ENCODE measurements around the gene EVC. TPM values are rescaled to one million over a fixed set of nuclear protein-coding genes. Genes with fewer than 3 reads are reported as not detected.

EVC gene
- total RNA-seq, 1 experiment from 2014 or later = not detected

DNA sequence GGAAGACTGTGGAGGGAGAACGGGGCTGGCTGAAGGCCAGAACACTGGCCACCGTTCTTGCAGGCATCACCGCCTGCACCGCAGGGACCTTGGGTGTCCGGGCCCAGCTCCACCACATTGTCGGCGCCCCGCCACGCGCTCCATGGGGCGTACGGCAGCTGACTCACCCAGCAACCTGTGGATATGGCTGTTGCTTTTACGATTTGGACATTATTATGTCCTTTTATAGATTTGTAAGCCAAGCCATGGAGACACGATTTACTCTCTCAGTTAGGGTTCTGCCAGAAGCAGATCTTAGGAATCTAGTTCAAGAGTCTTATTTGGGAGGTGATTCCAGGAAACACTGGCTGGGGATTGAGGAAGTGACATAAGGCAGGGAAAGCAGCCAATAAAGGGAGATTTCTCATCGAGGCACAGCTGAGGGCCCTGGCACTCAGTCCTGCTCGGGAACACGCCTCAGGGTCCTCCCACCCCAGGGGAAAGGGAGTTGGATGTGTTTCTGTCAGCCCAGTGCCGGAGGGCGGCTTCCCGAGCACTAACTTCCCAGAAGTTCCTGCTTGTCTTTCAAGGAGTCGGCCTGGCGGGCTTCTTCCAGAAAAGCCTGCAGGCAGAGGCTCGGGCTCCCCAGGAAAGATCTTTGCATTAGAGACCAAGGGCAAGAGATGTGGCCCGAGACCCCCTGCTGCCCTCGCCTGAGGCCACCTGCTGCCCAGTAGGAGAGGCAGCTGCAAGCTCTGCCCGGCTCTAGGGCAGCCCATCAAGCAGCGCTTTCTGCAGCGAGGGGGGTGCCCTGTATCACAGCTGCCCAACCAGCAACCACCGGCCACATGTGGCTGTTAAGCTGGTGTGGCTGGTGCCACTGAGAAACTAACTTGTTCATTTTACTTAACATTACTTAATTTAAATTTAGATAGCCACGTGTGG, 129.0 kb downstream of the EVC start:
- intact Hi-C loops (cut with micrococcal nuclease; ENCODE audit: unreplicated experiment) = no loop called here
- Mint-ChIP-seq H3K9me3 (ENCODE audit: low read depth, unreplicated experiment) (peaks cover 9% of the 10 kb centered on the region), H3K27me3 (ENCODE audit: unreplicated experiment) (no peaks in the 10 kb centered on the region), H3K36me3 (ENCODE audit: insufficient read depth, unreplicated experiment) (no peaks in the 10 kb centered on the region), H3K4me1 (ENCODE audit: low read depth, unreplicated experiment) (no peaks in the 10 kb centered on the region), H3K4me3 (ENCODE audit: low read depth, unreplicated experiment) (no peak overlapping the region), H3K27ac (ENCODE audit: unreplicated experiment) (no peak overlapping the region)
- no TSS peak for BruUV-seq (replicated peaks)
- DNase-seq = no peak
- CTCF ChIA-PET = no interaction called here
- TF ChIP-seq CTCF (IDR thresholded peaks at IDR 0.05; ENCODE audit: unreplicated experiment) = no peak

DNA sequence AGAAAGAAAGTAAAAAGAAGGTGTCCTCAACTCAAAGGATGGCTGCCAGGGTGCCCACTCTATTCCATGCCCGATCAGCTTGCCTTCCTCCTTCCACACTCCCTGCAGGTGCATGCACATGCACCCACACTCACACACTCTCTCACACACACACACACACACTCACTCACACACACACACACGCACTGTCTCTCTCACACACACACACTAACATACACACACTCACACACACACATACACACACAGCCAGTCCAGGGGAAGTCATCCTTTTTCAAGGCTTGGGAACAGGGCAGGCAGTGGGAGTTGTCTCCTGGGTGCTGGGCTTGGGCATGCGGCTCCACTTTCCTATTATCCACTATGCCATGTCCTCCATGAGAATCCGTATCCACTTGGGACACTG, 131.5 kb downstream of the EVC start:
- TF ChIP-seq CTCF (IDR thresholded peaks at IDR 0.05; ENCODE audit: unreplicated experiment) = no peak
- H3K4me1 Mint-ChIP-seq (ENCODE audit: low read depth, unreplicated experiment) = no peaks in the 10 kb centered on the region
- no peak overlapping the region for H3K4me3 Mint-ChIP-seq (ENCODE audit: low read depth, unreplicated experiment)
- DNase-seq = no peak
- no peaks in the 10 kb centered on the region for H3K27me3 Mint-ChIP-seq (ENCODE audit: unreplicated experiment)
- CTCF ChIA-PET = no interaction called here
- BruUV-seq (replicated peaks) = no TSS peak
- H3K9me3 Mint-ChIP-seq (ENCODE audit: low read depth, unreplicated experiment) = peaks cover 9% of the 10 kb centered on the region
- H3K36me3 Mint-ChIP-seq (ENCODE audit: insufficient read depth, unreplicated experiment) = no peaks in the 10 kb centered on the region
- no peak overlapping the region for H3K27ac Mint-ChIP-seq (ENCODE audit: unreplicated experiment)
- intact Hi-C loops (cut with micrococcal nuclease; ENCODE audit: unreplicated experiment) = no loop called here

- Mint-ChIP-seq H3K4me3 (ENCODE audit: low read depth, unreplicated experiment) (no peak overlapping the region), H3K4me1 (ENCODE audit: low read depth, unreplicated experiment) (no peaks in the 10 kb centered on the region), H3K36me3 (ENCODE audit: insufficient read depth, unreplicated experiment) (peaks cover 9% of the 10 kb centered on the region), H3K9me3 (ENCODE audit: low read depth, unreplicated experiment) (peaks cover 6% of the 10 kb centered on the region), H3K27me3 (ENCODE audit: unreplicated experiment) (no peaks in the 10 kb centered on the region), H3K27ac (ENCODE audit: unreplicated experiment) (no peak overlapping the region)
- no peak for TF ChIP-seq CTCF (IDR thresholded peaks at IDR 0.05; ENCODE audit: unreplicated experiment)
- intact Hi-C loops (cut with micrococcal nuclease; ENCODE audit: unreplicated experiment) = no loop called here
- DNase-seq = no peak
- no TSS peak for BruUV-seq (replicated peaks)
- CTCF ChIA-PET = no interaction called here
Measured at GRCh38 chr4:5843573-5844530, 132.9 kb downstream of the EVC start.

DNA sequence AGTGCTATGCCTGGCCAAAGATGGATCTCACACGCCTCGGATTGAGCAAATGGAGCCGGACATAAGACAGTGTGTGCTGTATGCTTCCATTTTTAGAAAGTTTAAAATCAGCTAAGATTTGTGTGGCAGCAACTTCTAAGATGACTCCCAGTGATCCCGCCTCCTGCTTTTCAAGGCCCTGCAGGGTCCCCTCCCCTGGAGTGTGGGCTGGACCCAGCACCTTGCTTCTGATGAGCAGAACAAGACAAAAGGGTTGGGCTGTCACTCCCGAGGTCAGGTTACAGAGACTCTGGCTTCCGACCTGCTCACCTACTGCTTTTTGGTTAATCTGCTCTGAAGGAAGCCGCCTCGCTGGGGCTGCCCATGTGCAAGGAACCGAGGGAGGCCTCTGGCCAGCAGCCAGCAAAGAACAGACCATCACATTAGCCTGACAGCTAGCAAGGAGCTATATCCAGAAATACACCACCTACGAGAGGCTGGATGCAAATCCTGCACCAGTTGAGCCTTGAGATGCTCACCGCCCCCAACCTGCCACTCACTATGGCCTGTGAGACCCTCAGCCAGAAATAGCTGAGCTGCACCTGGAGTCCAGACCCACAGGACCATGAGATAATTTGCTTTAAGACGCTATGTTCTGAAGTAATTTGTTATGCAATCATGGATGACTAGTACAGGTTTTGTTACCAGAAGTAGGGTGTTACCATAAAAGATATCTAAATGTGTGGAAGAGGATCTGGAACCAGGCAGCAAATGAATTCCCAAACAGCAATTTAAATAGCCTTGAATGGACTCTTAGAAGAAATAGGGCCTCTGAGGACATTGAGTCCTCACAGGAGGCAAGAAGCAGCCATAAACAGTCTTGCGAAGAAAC, 134.3 kb downstream of the EVC start:
- Mint-ChIP-seq H3K4me3 (ENCODE audit: low read depth, unreplicated experiment) (no peak overlapping the region), H3K27me3 (ENCODE audit: unreplicated experiment) (no peaks in the 10 kb centered on the region), H3K36me3 (ENCODE audit: insufficient read depth, unreplicated experiment) (peaks cover 9% of the 10 kb centered on the region), H3K9me3 (ENCODE audit: low read depth, unreplicated experiment) (peaks cover 6% of the 10 kb centered on the region), H3K27ac (ENCODE audit: unreplicated experiment) (no peak overlapping the region), H3K4me1 (ENCODE audit: low read depth, unreplicated experiment) (no peaks in the 10 kb centered on the region)
- CTCF ChIA-PET = no interaction called here
- intact Hi-C loops (cut with micrococcal nuclease; ENCODE audit: unreplicated experiment) = no loop called here
- BruUV-seq (replicated peaks) = no TSS peak
- no peak for DNase-seq
- no peak for TF ChIP-seq CTCF (IDR thresholded peaks at IDR 0.05; ENCODE audit: unreplicated experiment)

Measured in Calu3 (cell line).